IMR-90 (cell line): Measurements from ENCODE around the gene FBXO17. TPM values are rescaled to one million over a fixed set of nuclear protein-coding genes. Genes with fewer than 3 reads are reported as not detected.

ENCODE experiments used
- polyA plus RNA-seq, 3 experiments: library from polyadenylated mRNA; depleted of rRNA; stranded (reverse); fragments of >200 nt; gene quantifications; 2 replicates each; pipeline ENCODE4 v1.2.3, GENCODE V29; 2012; ENCODE audit warnings: low replicate concordance in 1 of 3
- total RNA-seq: library from RNA; depleted of rRNA; stranded (reverse); fragments of >200 nt; gene quantifications from 2 replicates; pipeline ENCODE4 v1.2.3, GENCODE V29; 2012
- TF ChIP-seq, protein P1 (sequence below): fragments of 150-350 bp; IDR thresholded peaks from 2 replicates; pipeline ENCODE4 v1.6.1; 2016; ENCODE audit warnings: low read depth, mild to moderate bottlenecking, low read length, moderate library complexity, borderline replicate concordance

The FBXO17 gene
- total and polyA plus RNA-seq, 2 of the 4 experiments (the other 2 are of a cell fraction) = 10.8 to 20.7 TPM

DNA sequence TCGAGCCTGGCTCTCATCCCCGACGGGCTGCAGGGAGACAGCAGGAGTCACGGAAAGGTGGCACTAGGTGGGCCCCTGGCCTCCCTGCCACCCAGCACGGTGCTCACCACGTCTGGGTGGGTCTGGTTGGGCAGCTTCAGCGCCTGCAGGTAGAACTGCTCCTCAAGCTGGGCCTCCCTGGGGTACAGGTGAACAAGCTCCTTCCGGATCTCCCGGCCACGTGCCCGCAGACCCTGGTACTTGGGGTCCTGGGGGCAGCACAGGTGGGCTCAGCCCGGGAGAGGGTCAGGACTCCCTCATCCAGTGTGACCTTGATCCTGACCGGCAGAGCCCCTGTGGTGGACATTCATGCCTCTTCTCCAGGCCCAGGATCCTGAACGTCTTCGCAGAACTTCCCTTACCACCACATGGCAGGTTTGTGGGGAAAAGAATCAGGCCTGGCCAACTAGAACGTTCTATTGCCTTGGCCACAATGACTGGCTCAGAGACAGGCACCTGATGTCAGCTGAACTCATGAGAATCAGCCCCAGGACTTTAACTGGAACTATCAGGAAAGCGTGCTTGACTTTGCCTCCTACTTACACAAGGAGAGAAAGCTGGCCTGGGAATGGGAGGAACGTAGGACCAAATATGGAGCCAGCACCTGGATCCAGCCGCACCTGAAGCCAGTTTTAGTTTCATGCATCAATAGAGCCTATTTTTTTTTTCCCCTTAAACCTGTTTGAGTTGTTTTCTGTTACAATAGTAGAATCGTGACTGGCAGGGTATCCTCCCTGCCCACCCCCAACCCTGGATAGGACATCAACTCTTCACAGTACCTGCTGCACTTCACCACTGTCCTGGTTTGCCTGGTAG is 53.9 kb downstream of the FBXO17 start (continued):
- TF ChIP-seq, protein P1, sequence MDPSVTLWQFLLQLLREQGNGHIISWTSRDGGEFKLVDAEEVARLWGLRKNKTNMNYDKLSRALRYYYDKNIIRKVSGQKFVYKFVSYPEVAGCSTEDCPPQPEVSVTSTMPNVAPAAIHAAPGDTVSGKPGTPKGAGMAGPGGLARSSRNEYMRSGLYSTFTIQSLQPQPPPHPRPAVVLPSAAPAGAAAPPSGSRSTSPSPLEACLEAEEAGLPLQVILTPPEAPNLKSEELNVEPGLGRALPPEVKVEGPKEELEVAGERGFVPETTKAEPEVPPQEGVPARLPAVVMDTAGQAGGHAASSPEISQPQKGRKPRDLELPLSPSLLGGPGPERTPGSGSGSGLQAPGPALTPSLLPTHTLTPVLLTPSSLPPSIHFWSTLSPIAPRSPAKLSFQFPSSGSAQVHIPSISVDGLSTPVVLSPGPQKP = no peak
